ENCODE results near the gene ARL2.
"Not testable (repeated sequence)": the region's sequence is repeated elsewhere in the genome, so short reads cannot be mapped to it uniquely, and the experiment has no call there.

Gene ARL2

DNA sequence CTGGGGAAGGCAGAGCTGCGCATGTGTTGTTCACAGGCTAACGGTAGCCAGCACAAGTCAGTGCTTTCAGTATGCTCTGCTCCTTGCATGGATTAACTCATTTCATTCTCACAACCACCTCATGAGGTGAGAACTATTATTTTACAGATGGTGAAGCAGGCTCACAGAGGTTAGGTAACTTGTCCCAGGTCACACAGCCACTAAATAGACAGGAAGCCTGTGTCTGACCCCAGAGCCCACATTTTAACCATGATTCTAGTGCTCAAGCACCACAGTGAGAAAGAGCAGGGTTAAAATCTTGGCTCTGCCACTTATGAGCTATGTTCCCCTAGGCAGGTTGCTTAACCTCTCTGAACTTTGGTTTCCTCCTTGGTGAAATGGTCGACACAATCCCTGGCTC, 7.0 kb downstream of the ARL2 start:
- H3K4me3 ChIP-seq (ENCODE audit: low read depth, low read length), result no peak overlapping the region
- no peak for DNase-seq (ENCODE audit: low read depth)
- TF ChIP-seq, protein P1, sequence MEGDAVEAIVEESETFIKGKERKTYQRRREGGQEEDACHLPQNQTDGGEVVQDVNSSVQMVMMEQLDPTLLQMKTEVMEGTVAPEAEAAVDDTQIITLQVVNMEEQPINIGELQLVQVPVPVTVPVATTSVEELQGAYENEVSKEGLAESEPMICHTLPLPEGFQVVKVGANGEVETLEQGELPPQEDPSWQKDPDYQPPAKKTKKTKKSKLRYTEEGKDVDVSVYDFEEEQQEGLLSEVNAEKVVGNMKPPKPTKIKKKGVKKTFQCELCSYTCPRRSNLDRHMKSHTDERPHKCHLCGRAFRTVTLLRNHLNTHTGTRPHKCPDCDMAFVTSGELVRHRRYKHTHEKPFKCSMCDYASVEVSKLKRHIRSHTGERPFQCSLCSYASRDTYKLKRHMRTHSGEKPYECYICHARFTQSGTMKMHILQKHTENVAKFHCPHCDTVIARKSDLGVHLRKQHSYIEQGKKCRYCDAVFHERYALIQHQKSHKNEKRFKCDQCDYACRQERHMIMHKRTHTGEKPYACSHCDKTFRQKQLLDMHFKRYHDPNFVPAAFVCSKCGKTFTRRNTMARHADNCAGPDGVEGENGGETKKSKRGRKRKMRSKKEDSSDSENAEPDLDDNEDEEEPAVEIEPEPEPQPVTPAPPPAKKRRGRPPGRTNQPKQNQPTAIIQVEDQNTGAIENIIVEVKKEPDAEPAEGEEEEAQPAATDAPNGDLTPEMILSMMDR (IDR thresholded peaks at IDR 0.05; ENCODE audit: control insufficient read depth, extremely low read depth, insufficient read depth), result no peak

DNA sequence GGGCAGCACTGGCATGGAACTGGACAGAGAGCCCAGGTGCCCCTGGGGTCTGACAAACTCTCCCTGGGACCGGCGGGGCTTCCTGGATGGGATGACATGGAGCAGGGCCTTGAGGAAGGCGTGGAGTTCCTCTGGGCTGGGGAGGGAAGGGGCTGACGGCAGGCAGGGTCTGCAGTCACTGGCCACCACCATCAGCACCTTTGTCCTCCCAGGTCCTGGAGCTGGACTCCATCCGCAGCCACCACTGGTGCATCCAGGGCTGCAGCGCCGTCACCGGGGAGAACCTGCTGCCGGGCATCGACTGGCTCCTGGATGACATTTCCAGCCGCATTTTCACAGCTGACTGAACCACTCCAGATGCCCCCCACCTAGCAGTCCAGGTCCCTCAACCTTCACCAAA, 7.5 kb downstream of the ARL2 start:
- H3K4me3 ChIP-seq (ENCODE audit: low read depth, low read length), result no peak overlapping the region
- TF ChIP-seq, protein P1 (IDR thresholded peaks at IDR 0.05; ENCODE audit: control insufficient read depth, extremely low read depth, insufficient read depth), result no peak
- no peak for DNase-seq (ENCODE audit: low read depth)

DNA sequence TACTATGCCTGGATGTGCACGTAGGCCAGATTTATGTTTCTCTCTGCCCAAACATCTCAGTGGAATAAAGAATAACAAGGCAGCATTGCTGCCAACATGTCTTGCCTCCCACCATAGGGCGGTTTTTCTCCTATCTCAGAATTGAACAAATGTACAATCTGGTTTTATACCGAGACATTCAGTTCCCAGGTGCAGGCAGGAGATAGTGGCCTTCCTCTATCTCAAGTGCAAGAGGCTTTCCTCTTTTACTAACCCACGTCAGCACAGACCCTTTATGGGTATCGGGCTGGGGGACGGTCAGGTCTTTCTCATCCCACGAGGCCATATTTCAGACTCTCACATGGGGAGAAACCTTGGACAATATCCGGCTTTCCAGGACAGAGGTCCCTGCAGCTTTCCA, 9.5 kb downstream of the ARL2 start:
- DNase-seq (ENCODE audit: low read depth); H3K4me3 ChIP-seq (ENCODE audit: low read depth, low read length): not testable (repeated sequence)

DNA sequence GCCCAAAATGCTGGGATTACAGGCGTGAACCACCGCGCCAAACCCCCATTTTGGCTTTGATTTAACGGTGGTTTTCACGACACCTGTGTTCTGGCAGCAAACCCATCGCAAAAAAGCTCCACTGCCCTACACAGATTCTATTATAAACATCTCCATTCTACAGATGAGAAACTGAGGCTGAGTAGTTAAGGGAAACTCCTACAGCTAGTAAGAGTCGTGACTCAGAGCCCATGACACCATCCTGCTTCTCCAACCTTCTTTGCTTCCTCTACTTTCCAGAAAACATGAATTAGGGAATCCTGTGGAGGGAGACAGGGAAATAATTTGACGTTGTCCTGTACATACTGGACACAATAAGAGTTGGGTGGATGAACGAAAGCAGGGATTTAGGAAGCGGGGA, 12.8 kb downstream of the ARL2 start:
- no peak for DNase-seq (ENCODE audit: low read depth)
- H3K4me3 ChIP-seq (ENCODE audit: low read depth, low read length), result peak overlapping the region; percentile 47
- TF ChIP-seq, protein P1 (IDR thresholded peaks at IDR 0.05; ENCODE audit: control insufficient read depth, extremely low read depth, insufficient read depth), result no peak

- TF ChIP-seq, protein P1 (IDR thresholded peaks at IDR 0.05; ENCODE audit: control insufficient read depth, extremely low read depth, insufficient read depth), result peak; percentile 43
- peak; percentile 94 for DNase-seq (ENCODE audit: low read depth)
- peak within 1 kb of the TSS; percentile 47 for H3K4me3 ChIP-seq (ENCODE audit: low read depth, low read length)
Observed at GRCh38 chr11:65027213-65028067, 13.5 kb downstream of the ARL2 start, which contains the start of gene SNX15. SNX15 (plus strand) TSS chr11:65027439; CDS start chr11:65027538, 99 bp downstream.

DNA sequence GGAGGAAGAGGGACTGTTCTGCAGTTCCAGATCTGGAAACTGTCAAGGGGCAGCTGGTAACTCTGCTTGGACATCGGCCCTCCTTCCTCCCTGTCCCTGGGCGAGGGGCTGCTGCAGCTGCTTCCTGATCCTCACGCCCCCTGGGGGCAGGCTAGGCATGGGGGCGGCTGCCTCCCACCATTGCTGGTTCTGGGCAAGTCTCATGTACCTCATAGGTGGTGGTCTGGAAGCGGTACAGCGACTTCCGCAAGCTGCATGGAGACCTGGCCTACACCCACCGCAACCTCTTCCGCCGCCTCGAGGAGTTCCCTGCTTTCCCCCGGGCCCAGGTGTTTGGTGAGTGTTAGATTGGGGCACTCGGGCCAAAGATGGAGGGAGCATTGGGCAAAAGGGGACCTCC, 18.3 kb downstream of the ARL2 start:
- TF ChIP-seq, protein P1 (IDR thresholded peaks at IDR 0.05; ENCODE audit: control insufficient read depth, extremely low read depth, insufficient read depth), result no peak
- DNase-seq (ENCODE audit: low read depth), result no peak
- H3K4me3 ChIP-seq (ENCODE audit: low read depth, low read length), result no peak overlapping the region

DNA sequence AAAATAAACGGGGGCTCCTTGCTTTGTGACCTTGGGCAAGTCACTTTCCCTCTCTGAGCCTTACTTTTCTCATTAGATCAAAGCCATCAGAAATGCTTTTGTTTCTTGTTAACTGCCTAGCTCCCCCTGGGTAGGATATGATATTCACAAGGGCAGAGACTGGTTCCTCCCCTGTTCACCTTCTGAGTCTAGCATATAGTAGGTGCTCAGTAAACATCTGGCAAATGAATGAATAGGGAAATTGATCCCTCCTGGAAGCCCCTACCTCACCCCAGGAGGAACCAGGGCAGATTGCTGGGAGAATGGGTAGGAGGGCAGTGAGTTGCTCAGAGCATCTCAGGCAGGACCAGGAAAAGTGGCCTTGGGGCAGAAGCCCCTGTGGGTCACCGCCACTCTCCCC, 20.5 kb downstream of the ARL2 start:
- TF ChIP-seq, protein P1 (IDR thresholded peaks at IDR 0.05; ENCODE audit: control insufficient read depth, extremely low read depth, insufficient read depth), result no peak
- H3K4me3 ChIP-seq (ENCODE audit: low read depth, low read length), result no peak overlapping the region
- no peak for DNase-seq (ENCODE audit: low read depth)
